Activated CD4-positive, alpha-beta T cell treated with anti-CD3 and anti-CD28 coated beads, Interleukin-2, amount 10 ng/mL, durations not matched to agents 7 days and 5 days (primary cell): ENCODE data around the gene KPNA3. TPM values are rescaled to one million over a fixed set of nuclear protein-coding genes. Genes with fewer than 3 reads are reported as not detected.
"Not testable (repeated sequence)": the region's sequence is repeated elsewhere in the genome, so short reads cannot be mapped to it uniquely, and the experiment has no call there.

Experiments
- CTCF ChIA-PET: fragments of 350-600 bp; sonication (Branson Sonifier 250); formaldehyde crosslinking; loops from one replicate; lab custom pipeline; 2021; ENCODE audit warnings: antibody characterized with exemption; lab: Charles Lee
- POLR2A ChIA-PET: fragments of 350-600 bp; sonication (Branson Sonifier 250); formaldehyde crosslinking; loops from one replicate; lab custom pipeline; 2021; ENCODE audit warnings: antibody characterized with exemption; lab: Charles Lee
- DNase-seq: peaks from one replicate; pipeline ENCODE4 v3.0.0-alpha.2; 2020
- H3K27ac Mint-ChIP-seq: one replicate; pipeline ENCODE4 v1.8.0; 2021; ENCODE audit warnings: mild to moderate bottlenecking, moderate library complexity, mixed read lengths
- H3K27me3 Mint-ChIP-seq: one replicate; pipeline ENCODE4 v1.8.0; 2021; ENCODE audit warnings: mixed read lengths
- H3K36me3 Mint-ChIP-seq: one replicate; pipeline ENCODE4 v1.8.0; 2021; ENCODE audit warnings: low read depth, mixed read lengths
- H3K4me1 Mint-ChIP-seq: one replicate; pipeline ENCODE4 v1.8.0; 2021; ENCODE audit warnings: mixed read lengths
- H3K4me3 Mint-ChIP-seq: one replicate; pipeline ENCODE4 v1.8.0; 2021; ENCODE audit warnings: mild to moderate bottlenecking, moderate library complexity, mixed read lengths
- H3K9me3 Mint-ChIP-seq: one replicate; pipeline ENCODE4 v1.8.0; 2021; ENCODE audit warnings: mixed read lengths
- total RNA-seq, 2 experiments: library from RNA; stranded (reverse); gene quantifications; one replicate each; pipeline ENCODE4 v1.2.3, GENCODE V29; 2021

Gene KPNA3
- total RNA-seq, 2 experiments from 2014 or later, result 34.2 to 41.6 TPM

DNA sequence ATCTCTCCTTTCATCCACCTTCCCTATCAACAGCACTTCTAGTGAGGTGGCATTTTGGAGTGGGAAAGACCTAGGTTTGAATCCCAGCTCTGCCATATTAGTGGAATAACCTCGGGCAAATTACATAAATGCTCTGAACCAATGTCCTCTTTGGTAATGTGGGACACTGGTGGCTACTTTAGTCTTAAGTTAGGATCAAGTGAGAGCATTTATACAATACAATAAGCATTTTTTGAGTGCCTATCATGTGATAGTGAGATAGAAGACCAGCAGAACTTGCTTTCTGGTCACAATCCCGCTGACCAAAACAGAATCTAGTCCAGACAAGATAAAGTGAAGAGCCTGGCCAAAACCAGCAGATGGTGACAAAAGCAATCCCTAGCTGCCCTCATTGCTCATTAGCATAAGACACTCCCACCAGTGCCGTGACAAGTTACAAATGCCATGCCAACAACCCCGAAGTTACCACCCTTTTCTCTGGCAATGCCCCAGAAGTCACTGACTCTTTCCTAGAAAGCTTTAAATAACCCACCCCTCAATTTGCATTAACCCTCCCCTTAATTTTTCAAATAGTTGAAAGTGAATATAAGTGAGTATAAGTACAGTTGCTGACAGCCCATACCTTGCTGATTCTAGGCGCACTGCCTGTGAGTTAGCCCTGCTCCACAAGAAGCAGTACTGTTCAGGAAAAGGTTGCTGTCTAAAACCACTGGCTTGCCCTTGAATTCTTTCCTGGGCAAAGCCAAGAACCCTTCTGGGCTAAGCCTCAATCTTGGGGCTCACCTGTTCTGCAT is 28.9 kb upstream of the KPNA3 start:
- no peak overlapping the region for H3K4me3 Mint-ChIP-seq
- CTCF ChIA-PET, result interaction anchor here (1.2 kb wide), 1 partner anchor 74 kb away, joined by 3 read pairs; no protein-coding TSS in a partner anchor
- peaks cover 10% of the 10 kb centered on the region for H3K27me3 Mint-ChIP-seq
- H3K27ac Mint-ChIP-seq, result no peak overlapping the region
- H3K4me1 Mint-ChIP-seq, result no peaks in the 10 kb centered on the region
- no peaks in the 10 kb centered on the region for H3K9me3 Mint-ChIP-seq
- DNase-seq, result no peak
- POLR2A ChIA-PET, result no interaction called here
- H3K36me3 Mint-ChIP-seq, result no peaks in the 10 kb centered on the region

GRCh38 chr13:49820591-49821215 is 28.2 kb upstream of the KPNA3 start:
- Mint-ChIP-seq H3K4me1 (no peaks in the 10 kb centered on the region), H3K36me3 (no peaks in the 10 kb centered on the region), H3K27ac (no peak overlapping the region), H3K9me3 (no peaks in the 10 kb centered on the region), H3K4me3 (no peak overlapping the region), H3K27me3 (peaks cover 10% of the 10 kb centered on the region)
- POLR2A ChIA-PET, result interaction anchor here (0.6 kb wide), 1 partner anchor 201 kb away, joined by 3 read pairs; no protein-coding TSS in a partner anchor
- CTCF ChIA-PET, result interaction anchor here (0.9 to 1.2 kb wide), 2 partner anchors 9 to 74 kb away, joined by 3 read pairs; no protein-coding TSS in a partner anchor
- DNase-seq, result no peak

GRCh38 chr13:49816047-49816446 is 23.6 kb upstream of the KPNA3 start:
- H3K9me3 Mint-ChIP-seq, H3K4me3 Mint-ChIP-seq, H3K27ac Mint-ChIP-seq, DNase-seq, POLR2A ChIA-PET, H3K4me1 Mint-ChIP-seq, H3K27me3 Mint-ChIP-seq, H3K36me3 Mint-ChIP-seq: not testable (repeated sequence)
- CTCF ChIA-PET, result interaction anchor here (0.6 kb wide), 1 partner anchor 173 kb away, joined by 6 read pairs; no protein-coding TSS in a partner anchor

DNA sequence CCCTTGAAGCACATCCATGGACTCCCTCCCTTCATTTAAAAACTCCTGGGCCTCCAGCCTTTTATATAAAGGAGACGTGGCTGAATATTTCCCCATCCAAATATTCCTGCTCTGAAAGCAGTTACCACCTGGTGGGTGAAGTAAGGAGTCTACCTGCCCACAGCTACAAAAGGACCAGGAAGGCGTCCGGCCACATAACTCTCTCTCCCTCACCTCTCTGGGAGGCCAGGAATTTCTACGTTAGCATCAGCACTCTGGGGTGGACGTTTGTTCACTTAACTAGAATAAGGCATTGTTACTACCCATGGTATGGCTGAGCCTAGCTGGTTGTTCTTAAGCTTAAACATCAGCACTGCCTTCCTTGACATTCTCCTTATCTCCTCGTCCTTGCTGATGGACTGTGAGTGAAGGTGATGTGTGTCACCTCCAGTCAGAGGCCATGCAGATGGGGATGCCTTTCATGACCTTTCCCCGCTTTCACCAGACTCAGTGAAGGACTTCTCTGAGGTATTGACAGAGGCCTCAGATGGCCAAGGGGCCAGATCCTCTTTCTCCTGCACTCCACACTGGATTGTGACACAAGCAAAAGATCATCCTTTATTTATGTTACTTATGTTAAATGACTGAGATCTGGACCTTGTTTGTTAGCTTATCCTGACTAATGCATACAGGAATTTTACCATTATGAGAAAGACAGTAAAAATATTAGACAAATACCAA is 22.2 kb upstream of the KPNA3 start:
- H3K9me3 Mint-ChIP-seq, result no peaks in the 10 kb centered on the region
- H3K4me1 Mint-ChIP-seq, result no peaks in the 10 kb centered on the region
- CTCF ChIA-PET, result no interaction called here
- no peak for DNase-seq
- peaks cover 10% of the 10 kb centered on the region for H3K27me3 Mint-ChIP-seq
- POLR2A ChIA-PET, result no interaction called here
- no peaks in the 10 kb centered on the region for H3K36me3 Mint-ChIP-seq
- H3K27ac Mint-ChIP-seq, result no peak overlapping the region
- H3K4me3 Mint-ChIP-seq, result no peak overlapping the region

- Mint-ChIP-seq H3K27ac (no peak overlapping the region), H3K9me3 (no peaks in the 10 kb centered on the region), H3K27me3 (peaks cover 11% of the 10 kb centered on the region), H3K36me3 (no peaks in the 10 kb centered on the region), H3K4me3 (no peak overlapping the region), H3K4me1 (no peaks in the 10 kb centered on the region)
- POLR2A ChIA-PET, result no interaction called here
- no peak for DNase-seq
- CTCF ChIA-PET, result no interaction called here
Measured at GRCh38 chr13:49812812-49813211, 20.3 kb upstream of the KPNA3 start.

- no peaks in the 10 kb centered on the region for H3K9me3 Mint-ChIP-seq
- no peak for DNase-seq
- peaks cover 7% of the 10 kb centered on the region for H3K27me3 Mint-ChIP-seq
- CTCF ChIA-PET, result interaction anchor here (1.0 kb wide), 1 partner anchor 9 kb away, joined by 3 read pairs; no protein-coding TSS in a partner anchor
- no peaks in the 10 kb centered on the region for H3K4me1 Mint-ChIP-seq
- POLR2A ChIA-PET, result no interaction called here
- H3K4me3 Mint-ChIP-seq, result no peak overlapping the region
- no peaks in the 10 kb centered on the region for H3K36me3 Mint-ChIP-seq
- H3K27ac Mint-ChIP-seq, result no peak overlapping the region
Measured at GRCh38 chr13:49811527-49811908, 19.0 kb upstream of the KPNA3 start.

- no peak for DNase-seq
- Mint-ChIP-seq H3K9me3 (no peaks in the 10 kb centered on the region), H3K27me3 (peaks cover 9% of the 10 kb centered on the region), H3K4me3 (no peak overlapping the region), H3K4me1 (no peaks in the 10 kb centered on the region), H3K27ac (no peak overlapping the region), H3K36me3 (no peaks in the 10 kb centered on the region)
- POLR2A ChIA-PET, result no interaction called here
- CTCF ChIA-PET, result interaction anchor here (1.0 kb wide), 1 partner anchor 9 kb away, joined by 3 read pairs; no protein-coding TSS in a partner anchor
Measured at GRCh38 chr13:49810567-49811526, 18.4 kb upstream of the KPNA3 start.

GRCh38 chr13:49807681-49808080 is 15.2 kb upstream of the KPNA3 start:
- no peaks in the 10 kb centered on the region for H3K4me1 Mint-ChIP-seq
- CTCF ChIA-PET, result interaction anchor here (0.5 to 1.2 kb wide), 2 partner anchors 17 to 1050 kb away, joined by 3 read pairs; no protein-coding TSS in a partner anchor
- peaks cover 9% of the 10 kb centered on the region for H3K27me3 Mint-ChIP-seq
- H3K9me3 Mint-ChIP-seq, result no peaks in the 10 kb centered on the region
- no peak overlapping the region for H3K4me3 Mint-ChIP-seq
- POLR2A ChIA-PET, result no interaction called here
- no peaks in the 10 kb centered on the region for H3K36me3 Mint-ChIP-seq
- H3K27ac Mint-ChIP-seq, result no peak overlapping the region
- no peak for DNase-seq

- H3K36me3 Mint-ChIP-seq, result no peaks in the 10 kb centered on the region
- ChIA-PET CTCF (no interaction called here), POLR2A (no interaction called here)
- no peaks in the 10 kb centered on the region for H3K9me3 Mint-ChIP-seq
- no peak for DNase-seq
- H3K27ac Mint-ChIP-seq, result no peak overlapping the region
- peaks cover 9% of the 10 kb centered on the region for H3K27me3 Mint-ChIP-seq
- H3K4me1 Mint-ChIP-seq, result no peaks in the 10 kb centered on the region
- H3K4me3 Mint-ChIP-seq, result no peak overlapping the region
Measured at GRCh38 chr13:49806126-49806536, 13.6 kb upstream of the KPNA3 start.

GRCh38 chr13:49803047-49803446 is 10.6 kb upstream of the KPNA3 start:
- H3K27ac Mint-ChIP-seq, H3K4me3 Mint-ChIP-seq, POLR2A ChIA-PET, H3K9me3 Mint-ChIP-seq, H3K27me3 Mint-ChIP-seq, H3K4me1 Mint-ChIP-seq, DNase-seq, H3K36me3 Mint-ChIP-seq: not testable (repeated sequence)
- CTCF ChIA-PET, result interaction anchor here (0.6 to 0.7 kb wide), 4 partner anchors 56 to 1734 kb away, joined by 3 to 6 read pairs (median 4); no protein-coding TSS in a partner anchor

DNA sequence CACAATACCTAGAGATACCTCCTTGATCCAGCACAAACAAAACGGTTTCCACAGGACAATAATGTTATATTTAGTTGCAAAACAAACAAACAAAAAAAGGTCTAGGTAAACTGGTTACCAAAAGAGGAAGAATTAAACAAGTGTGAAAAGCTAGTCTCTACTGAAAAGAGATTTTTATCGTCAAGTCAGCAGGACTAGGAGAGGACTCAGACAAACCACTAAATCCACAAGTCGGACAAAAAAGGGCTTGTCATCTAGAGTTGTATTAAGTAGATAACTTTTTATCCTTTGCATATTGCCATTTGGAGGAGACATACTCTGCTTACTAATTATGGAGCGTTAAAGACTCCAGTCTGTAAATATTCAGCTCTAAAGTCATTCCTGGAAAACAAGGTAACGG is 9.9 kb upstream of the KPNA3 start:
- no peaks in the 10 kb centered on the region for H3K36me3 Mint-ChIP-seq
- POLR2A ChIA-PET, result no interaction called here
- no peak overlapping the region for H3K27ac Mint-ChIP-seq
- no peak for DNase-seq
- CTCF ChIA-PET, result interaction anchor here (0.6 to 0.7 kb wide), 4 partner anchors 55 to 1734 kb away, joined by 3 to 6 read pairs (median 4); no protein-coding TSS in a partner anchor
- peaks cover 7% of the 10 kb centered on the region for H3K27me3 Mint-ChIP-seq
- H3K4me1 Mint-ChIP-seq, result no peaks in the 10 kb centered on the region
- H3K4me3 Mint-ChIP-seq, result no peak overlapping the region
- H3K9me3 Mint-ChIP-seq, result no peaks in the 10 kb centered on the region
